Neural cell (in vitro differentiated cells): ENCODE data around the gene KIF16B.

Experiments used
- EP300 ChIP-seq: fragments of 450-650 bp; conservative IDR thresholded peaks from 2 replicates; pipeline ENCODE4 v1.6.1; 2014; ENCODE audit warnings: antibody characterized with exemption, mild to moderate bottlenecking, moderate library complexity; ENCODE audit not compliant: poor library complexity, severe bottlenecking
- EZH2 ChIP-seq: fragments of 200-600, 300-800 bp; shearing (Covaris generic), sonication (generic); IDR thresholded peaks from 2 replicates; pipeline ENCODE4 v1.6.1; 2014; ENCODE audit warnings: antibody characterized with exemption, low read length, borderline replicate concordance, mild to moderate bottlenecking; ENCODE audit not compliant: insufficient read depth, poor library complexity, severe bottlenecking
- MXI1 ChIP-seq: fragments of 450-650 bp; conservative IDR thresholded peaks from 2 replicates; pipeline ENCODE4 v1.6.1; 2014; ENCODE audit warnings: antibody characterized with exemption, mild to moderate bottlenecking; ENCODE audit not compliant: poor library complexity, severe bottlenecking
- POLR2AphosphoS5 ChIP-seq: IDR thresholded peaks from 2 replicates; pipeline ENCODE4 v1.6.1; 2012
- RAD21 ChIP-seq: fragments of 450-650 bp; conservative IDR thresholded peaks from 2 replicates; pipeline ENCODE4 v1.6.1; 2014; ENCODE audit warnings: antibody characterized with exemption, mild to moderate bottlenecking, moderate library complexity
- SMC3 ChIP-seq: fragments of 450-650 bp; conservative IDR thresholded peaks from 2 replicates; pipeline ENCODE4 v1.6.1; 2014; ENCODE audit warnings: antibody characterized with exemption, mild to moderate bottlenecking, moderate library complexity; ENCODE audit not compliant: poor library complexity
- TAF1 ChIP-seq: IDR thresholded peaks from 2 replicates; pipeline ENCODE4 v1.6.1; 2012; ENCODE audit warnings: low read depth
- TF ChIP-seq, protein P1 (sequence below): fragments of 450-650 bp; IDR thresholded peaks from 2 replicates; pipeline ENCODE4 v1.5.1; 2014; ENCODE audit warnings: antibody characterized with exemption, mild to moderate bottlenecking, moderate library complexity; ENCODE audit not compliant: poor library complexity, severe bottlenecking

- TF ChIP-seq, protein P1, sequence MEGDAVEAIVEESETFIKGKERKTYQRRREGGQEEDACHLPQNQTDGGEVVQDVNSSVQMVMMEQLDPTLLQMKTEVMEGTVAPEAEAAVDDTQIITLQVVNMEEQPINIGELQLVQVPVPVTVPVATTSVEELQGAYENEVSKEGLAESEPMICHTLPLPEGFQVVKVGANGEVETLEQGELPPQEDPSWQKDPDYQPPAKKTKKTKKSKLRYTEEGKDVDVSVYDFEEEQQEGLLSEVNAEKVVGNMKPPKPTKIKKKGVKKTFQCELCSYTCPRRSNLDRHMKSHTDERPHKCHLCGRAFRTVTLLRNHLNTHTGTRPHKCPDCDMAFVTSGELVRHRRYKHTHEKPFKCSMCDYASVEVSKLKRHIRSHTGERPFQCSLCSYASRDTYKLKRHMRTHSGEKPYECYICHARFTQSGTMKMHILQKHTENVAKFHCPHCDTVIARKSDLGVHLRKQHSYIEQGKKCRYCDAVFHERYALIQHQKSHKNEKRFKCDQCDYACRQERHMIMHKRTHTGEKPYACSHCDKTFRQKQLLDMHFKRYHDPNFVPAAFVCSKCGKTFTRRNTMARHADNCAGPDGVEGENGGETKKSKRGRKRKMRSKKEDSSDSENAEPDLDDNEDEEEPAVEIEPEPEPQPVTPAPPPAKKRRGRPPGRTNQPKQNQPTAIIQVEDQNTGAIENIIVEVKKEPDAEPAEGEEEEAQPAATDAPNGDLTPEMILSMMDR = no peak
- TF ChIP-seq MXI1 (no peak), SMC3 (no peak), EP300 (no peak), POLR2AphosphoS5 (no peak), EZH2 (no peak), RAD21 (no peak), TAF1 (no peak)
Observed at GRCh38 chr20:16240355-16240754, 332.9 kb downstream of the KIF16B start.
